K562 (cell line): ENCODE results near the gene MDK. TPM values are rescaled to one million over a fixed set of nuclear protein-coding genes. Genes with fewer than 3 reads are reported as not detected.

Experiments used
- ATF1 ChIP-seq, 2 experiments: fragments of 450-650 bp in 1 of 2; IDR thresholded peaks; 2 replicates each; pipeline ENCODE4 v1.6.1; 2016; ENCODE audit warnings: missing compliant biosample characterization in 1 of 2, missing genetic modification characterization in 1 of 2
- GATAD2A ChIP-seq: fragments of 450-650 bp; IDR thresholded peaks from 2 replicates; pipeline ENCODE4 v1.6.1; 2017
- JUND ChIP-seq, 2 experiments: IDR thresholded peaks; 2 replicates in 1 of 2; 3 replicates in 1 of 2; pipeline ENCODE4 v1.6.1; 2011; ENCODE audit warnings: borderline replicate concordance in 2 of 2, low read depth in 2 of 2, low read length in 2 of 2, improper control_type of control experiment in 1 of 2, missing biosample characterization in 1 of 2, missing genetic modification characterization in 1 of 2, missing genetic modification reagents in 1 of 2
- TARDBP ChIP-seq: fragments of 450-650 bp; IDR thresholded peaks from 2 replicates; pipeline ENCODE4 v1.6.1; 2016
- TCF3 ChIP-seq: sonication (generic); formaldehyde crosslinking; IDR thresholded peaks from 2 replicates; pipeline ENCODE4 v1.4.0; 2020; ENCODE audit warnings: mild to moderate bottlenecking, missing genetic modification reagents
- polyA plus RNA-seq, 8 experiments: library from polyadenylated mRNA; depleted of rRNA in 4 of 8; stranded (reverse) in 5 of 8; unstranded in 3 of 8; fragments of >200 nt; fragmentation: Nextera tagmentation in 2 of 8; fragmentation: Illumina TruSeq in 1 of 8; extraction: Ambion mirVana in 2 of 8; extraction: Trizol in 1 of 8; gene quantifications; 2 replicates each; pipeline versions ENCODE4 v1.2.1 to v1.2.3, GENCODE V29; 2011 to 2014; ENCODE audit warnings: inconsistent platforms in 1 of 8, missing spikeins in 1 of 8
- total RNA-seq, 7 experiments: library from RNA; depleted of rRNA in 6 of 7; stranded (reverse); fragments of >200 nt in 6 of 7; fragmentation: Illumina TruSeq in 2 of 7; extraction: Trizol in 2 of 7; gene quantifications; 2 replicates each; pipeline versions ENCODE4 v1.2.1 to v1.2.3, GENCODE V29; 2011 to 2021; ENCODE audit warnings: low replicate concordance in 1 of 7
- TF ChIP-seq, protein P1 (sequence below): fragments of 450-650 bp; IDR thresholded peaks from 2 replicates; pipeline ENCODE4 v1.6.1; 2016; ENCODE audit warnings: mild to moderate bottlenecking, moderate library complexity

Gene MDK
- total and polyA plus RNA-seq, 9 of the 15 experiments (the other 6 are each of a cell fraction or from before 2014, with no cell fraction given): 20.7 to 700 (median 350) TPM

- TF ChIP-seq, protein P1, sequence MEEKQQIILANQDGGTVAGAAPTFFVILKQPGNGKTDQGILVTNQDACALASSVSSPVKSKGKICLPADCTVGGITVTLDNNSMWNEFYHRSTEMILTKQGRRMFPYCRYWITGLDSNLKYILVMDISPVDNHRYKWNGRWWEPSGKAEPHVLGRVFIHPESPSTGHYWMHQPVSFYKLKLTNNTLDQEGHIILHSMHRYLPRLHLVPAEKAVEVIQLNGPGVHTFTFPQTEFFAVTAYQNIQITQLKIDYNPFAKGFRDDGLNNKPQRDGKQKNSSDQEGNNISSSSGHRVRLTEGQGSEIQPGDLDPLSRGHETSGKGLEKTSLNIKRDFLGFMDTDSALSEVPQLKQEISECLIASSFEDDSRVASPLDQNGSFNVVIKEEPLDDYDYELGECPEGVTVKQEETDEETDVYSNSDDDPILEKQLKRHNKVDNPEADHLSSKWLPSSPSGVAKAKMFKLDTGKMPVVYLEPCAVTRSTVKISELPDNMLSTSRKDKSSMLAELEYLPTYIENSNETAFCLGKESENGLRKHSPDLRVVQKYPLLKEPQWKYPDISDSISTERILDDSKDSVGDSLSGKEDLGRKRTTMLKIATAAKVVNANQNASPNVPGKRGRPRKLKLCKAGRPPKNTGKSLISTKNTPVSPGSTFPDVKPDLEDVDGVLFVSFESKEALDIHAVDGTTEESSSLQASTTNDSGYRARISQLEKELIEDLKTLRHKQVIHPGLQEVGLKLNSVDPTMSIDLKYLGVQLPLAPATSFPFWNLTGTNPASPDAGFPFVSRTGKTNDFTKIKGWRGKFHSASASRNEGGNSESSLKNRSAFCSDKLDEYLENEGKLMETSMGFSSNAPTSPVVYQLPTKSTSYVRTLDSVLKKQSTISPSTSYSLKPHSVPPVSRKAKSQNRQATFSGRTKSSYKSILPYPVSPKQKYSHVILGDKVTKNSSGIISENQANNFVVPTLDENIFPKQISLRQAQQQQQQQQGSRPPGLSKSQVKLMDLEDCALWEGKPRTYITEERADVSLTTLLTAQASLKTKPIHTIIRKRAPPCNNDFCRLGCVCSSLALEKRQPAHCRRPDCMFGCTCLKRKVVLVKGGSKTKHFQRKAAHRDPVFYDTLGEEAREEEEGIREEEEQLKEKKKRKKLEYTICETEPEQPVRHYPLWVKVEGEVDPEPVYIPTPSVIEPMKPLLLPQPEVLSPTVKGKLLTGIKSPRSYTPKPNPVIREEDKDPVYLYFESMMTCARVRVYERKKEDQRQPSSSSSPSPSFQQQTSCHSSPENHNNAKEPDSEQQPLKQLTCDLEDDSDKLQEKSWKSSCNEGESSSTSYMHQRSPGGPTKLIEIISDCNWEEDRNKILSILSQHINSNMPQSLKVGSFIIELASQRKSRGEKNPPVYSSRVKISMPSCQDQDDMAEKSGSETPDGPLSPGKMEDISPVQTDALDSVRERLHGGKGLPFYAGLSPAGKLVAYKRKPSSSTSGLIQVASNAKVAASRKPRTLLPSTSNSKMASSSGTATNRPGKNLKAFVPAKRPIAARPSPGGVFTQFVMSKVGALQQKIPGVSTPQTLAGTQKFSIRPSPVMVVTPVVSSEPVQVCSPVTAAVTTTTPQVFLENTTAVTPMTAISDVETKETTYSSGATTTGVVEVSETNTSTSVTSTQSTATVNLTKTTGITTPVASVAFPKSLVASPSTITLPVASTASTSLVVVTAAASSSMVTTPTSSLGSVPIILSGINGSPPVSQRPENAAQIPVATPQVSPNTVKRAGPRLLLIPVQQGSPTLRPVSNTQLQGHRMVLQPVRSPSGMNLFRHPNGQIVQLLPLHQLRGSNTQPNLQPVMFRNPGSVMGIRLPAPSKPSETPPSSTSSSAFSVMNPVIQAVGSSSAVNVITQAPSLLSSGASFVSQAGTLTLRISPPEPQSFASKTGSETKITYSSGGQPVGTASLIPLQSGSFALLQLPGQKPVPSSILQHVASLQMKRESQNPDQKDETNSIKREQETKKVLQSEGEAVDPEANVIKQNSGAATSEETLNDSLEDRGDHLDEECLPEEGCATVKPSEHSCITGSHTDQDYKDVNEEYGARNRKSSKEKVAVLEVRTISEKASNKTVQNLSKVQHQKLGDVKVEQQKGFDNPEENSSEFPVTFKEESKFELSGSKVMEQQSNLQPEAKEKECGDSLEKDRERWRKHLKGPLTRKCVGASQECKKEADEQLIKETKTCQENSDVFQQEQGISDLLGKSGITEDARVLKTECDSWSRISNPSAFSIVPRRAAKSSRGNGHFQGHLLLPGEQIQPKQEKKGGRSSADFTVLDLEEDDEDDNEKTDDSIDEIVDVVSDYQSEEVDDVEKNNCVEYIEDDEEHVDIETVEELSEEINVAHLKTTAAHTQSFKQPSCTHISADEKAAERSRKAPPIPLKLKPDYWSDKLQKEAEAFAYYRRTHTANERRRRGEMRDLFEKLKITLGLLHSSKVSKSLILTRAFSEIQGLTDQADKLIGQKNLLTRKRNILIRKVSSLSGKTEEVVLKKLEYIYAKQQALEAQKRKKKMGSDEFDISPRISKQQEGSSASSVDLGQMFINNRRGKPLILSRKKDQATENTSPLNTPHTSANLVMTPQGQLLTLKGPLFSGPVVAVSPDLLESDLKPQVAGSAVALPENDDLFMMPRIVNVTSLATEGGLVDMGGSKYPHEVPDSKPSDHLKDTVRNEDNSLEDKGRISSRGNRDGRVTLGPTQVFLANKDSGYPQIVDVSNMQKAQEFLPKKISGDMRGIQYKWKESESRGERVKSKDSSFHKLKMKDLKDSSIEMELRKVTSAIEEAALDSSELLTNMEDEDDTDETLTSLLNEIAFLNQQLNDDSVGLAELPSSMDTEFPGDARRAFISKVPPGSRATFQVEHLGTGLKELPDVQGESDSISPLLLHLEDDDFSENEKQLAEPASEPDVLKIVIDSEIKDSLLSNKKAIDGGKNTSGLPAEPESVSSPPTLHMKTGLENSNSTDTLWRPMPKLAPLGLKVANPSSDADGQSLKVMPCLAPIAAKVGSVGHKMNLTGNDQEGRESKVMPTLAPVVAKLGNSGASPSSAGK: no peak
- 0 out of 2 replicates have a peak, but pooled peaks have one; percentile 52 for TF ChIP-seq GATAD2A
- TF ChIP-seq TCF3 (CRISPR knock-in tag): 0 out of 2 replicates have a peak, but pooled peaks have one; percentile 7
- TF ChIP-seq TARDBP: no peak
- TF ChIP-seq JUND (IDR thresholded peaks at IDR 0.05; ENCODE audit: borderline replicate concordance, low read depth, low read length): 0 out of 2 replicates have a peak, but pooled peaks have one; percentile 9
- no peak for TF ChIP-seq JUND (tag; IDR thresholded peaks at IDR 0.05; ENCODE audit: borderline replicate concordance, low read depth, low read length)
- no peak for TF ChIP-seq ATF1 (CRISPR knock-in tag; IDR thresholded peaks at IDR 0.05)
- TF ChIP-seq ATF1 (tag; IDR thresholded peaks at IDR 0.05): 0 out of 2 replicates have a peak, but pooled peaks have one; percentile 40
These were observed 8.2 kb downstream of the MDK start (continued) for GRCh38 chr11:46389450-46390330.
